H9 (cell line): ENCODE data around the gene KIF26B. TPM values are rescaled to one million over a fixed set of nuclear protein-coding genes. Genes with fewer than 3 reads are reported as not detected.

Experiments
- DNase-seq: peaks from one replicate; pipeline ENCODE4 v3.0.0-alpha.2; 2017
- H2AFZ ChIP-seq: one replicate; pipeline ENCODE4 v1.6.1; 2013; ENCODE audit warnings: mild to moderate bottlenecking, low read length, control low read depth, moderate library complexity
- H2AK5ac ChIP-seq: 2 replicates; pipeline ENCODE4 v1.6.1; 2013; ENCODE audit warnings: low read length, control low read depth, mixed read lengths; ENCODE audit not compliant: insufficient read length
- H2BK120ac ChIP-seq: one replicate; pipeline ENCODE4 v1.6.1; 2013; ENCODE audit warnings: low read depth, mild to moderate bottlenecking, low read length, control low read depth, inconsistent platforms; ENCODE audit not compliant: poor library complexity, severe bottlenecking
- H2BK12ac ChIP-seq: 2 replicates; pipeline ENCODE4 v1.6.1; 2013; ENCODE audit warnings: low read length, control low read depth, mixed read lengths, low read depth; ENCODE audit not compliant: insufficient read length
- H2BK15ac ChIP-seq: 2 replicates; pipeline ENCODE4 v1.6.1; 2013; ENCODE audit warnings: low read depth, low read length, control low read depth
- H2BK20ac ChIP-seq: one replicate; pipeline ENCODE4 v1.6.1; 2013; ENCODE audit warnings: low read depth, mild to moderate bottlenecking, low read length, control low read depth, inconsistent platforms; ENCODE audit not compliant: poor library complexity, severe bottlenecking
- H2BK5ac ChIP-seq: 2 replicates; pipeline ENCODE4 v1.6.1; 2013; ENCODE audit warnings: low read length, control low read depth, mixed read lengths; ENCODE audit not compliant: insufficient read length
- H3K14ac ChIP-seq: 2 replicates; pipeline ENCODE4 v1.6.1; 2013; ENCODE audit warnings: low read length, control low read depth; ENCODE audit not compliant: insufficient read depth
- H3K18ac ChIP-seq: 2 replicates; pipeline ENCODE4 v1.6.1; 2013; ENCODE audit warnings: low read depth, mild to moderate bottlenecking, mixed read lengths, low read length, control low read depth; ENCODE audit not compliant: insufficient read length
- H3K23ac ChIP-seq: 2 replicates; pipeline ENCODE4 v1.6.1; 2013; ENCODE audit warnings: low read length, control low read depth, mixed read lengths, low read depth; ENCODE audit not compliant: insufficient read length
- H3K23me2 ChIP-seq: 2 replicates; pipeline ENCODE4 v1.6.1; 2013; ENCODE audit warnings: low read depth, mild to moderate bottlenecking, mixed read lengths, low read length, control low read depth; ENCODE audit not compliant: insufficient read length, poor library complexity, severe bottlenecking
- H3K27ac ChIP-seq: 2 replicates; pipeline ENCODE4 v1.5.1; 2013; ENCODE audit warnings: low read length, control low read depth, mixed read lengths, low read depth; ENCODE audit not compliant: insufficient read length
- H3K27me3 ChIP-seq: 2 replicates; pipeline ENCODE4 v1.6.1; 2013; ENCODE audit warnings: low read length, control low read depth, inconsistent platforms; ENCODE audit not compliant: insufficient read depth
- H3K4ac ChIP-seq: 2 replicates; pipeline ENCODE4 v1.6.1; 2013; ENCODE audit warnings: low read depth, mild to moderate bottlenecking, control low read depth, inconsistent platforms, low read length, moderate library complexity
- H3K4me1 ChIP-seq: 2 replicates; pipeline ENCODE4 v1.6.1; 2013; ENCODE audit warnings: low read length, control low read depth, inconsistent platforms; ENCODE audit not compliant: insufficient read depth
- H3K4me2 ChIP-seq: 2 replicates; pipeline ENCODE4 v1.6.1; 2013; ENCODE audit warnings: low read length, control low read depth, mixed read lengths; ENCODE audit not compliant: insufficient read length, insufficient read depth
- H3K56ac ChIP-seq: 2 replicates; pipeline ENCODE4 v1.6.1; 2013; ENCODE audit warnings: low read depth, mild to moderate bottlenecking, mixed read lengths, low read length, control low read depth; ENCODE audit not compliant: insufficient read length
- H3K79me1 ChIP-seq: 2 replicates; pipeline ENCODE4 v1.6.1; 2013; ENCODE audit warnings: low read depth, mild to moderate bottlenecking, moderate library complexity, low read length, control low read depth, inconsistent platforms; ENCODE audit not compliant: insufficient read depth, poor library complexity, severe bottlenecking
- H3K79me2 ChIP-seq: 2 replicates; pipeline ENCODE4 v1.6.1; 2013; ENCODE audit warnings: low read length, control low read depth, inconsistent platforms; ENCODE audit not compliant: insufficient read depth
- H3K9ac ChIP-seq: 2 replicates; pipeline ENCODE4 v1.6.1; 2013; ENCODE audit warnings: low read length, control low read depth, mixed read lengths; ENCODE audit not compliant: insufficient read length; ENCODE audit errors: extremely low read depth
- H3K9me3 ChIP-seq: one replicate; pipeline ENCODE4 v1.6.1; 2013; ENCODE audit warnings: low read depth, low read length, inconsistent platforms; ENCODE audit not compliant: control insufficient read depth
- H3T11ph ChIP-seq: one replicate; pipeline ENCODE4 v1.6.1; 2013; ENCODE audit warnings: mild to moderate bottlenecking, low read length, control low read depth, inconsistent platforms
- H4K20me1 ChIP-seq: one replicate; pipeline ENCODE4 v1.6.1; 2013; ENCODE audit not compliant: control insufficient read depth, insufficient read length, insufficient read depth
- H4K5ac ChIP-seq: 2 replicates; pipeline ENCODE4 v1.6.1; 2013; ENCODE audit warnings: low read depth, mild to moderate bottlenecking, mixed read lengths, low read length, control low read depth; ENCODE audit not compliant: insufficient read length
- H4K8ac ChIP-seq: replicated peaks from 2 replicates; pipeline ENCODE4 v1.6.1; 2013; ENCODE audit warnings: low read length, control low read depth, mixed read lengths, low read depth; ENCODE audit not compliant: insufficient read length
- H4K91ac ChIP-seq: 2 replicates; pipeline ENCODE4 v1.6.1; 2013; ENCODE audit warnings: low read depth, mild to moderate bottlenecking, moderate library complexity, mixed read lengths, low read length, control low read depth; ENCODE audit not compliant: insufficient read length
- H3K27ac Mint-ChIP-seq, 3 experiments: 2 replicates in 2 of 3; 3 replicates in 1 of 3; pipeline ENCODE4 v1.8.0; 2020 to 2021; ENCODE audit warnings: mixed read lengths in 3 of 3, mild to moderate bottlenecking in 1 of 3, moderate library complexity in 1 of 3
- H3K27me3 Mint-ChIP-seq: 2 replicates; pipeline ENCODE4 v1.8.0; 2021; ENCODE audit warnings: low read depth, mild to moderate bottlenecking, moderate library complexity, mixed read lengths
- H3K36me3 Mint-ChIP-seq, 3 experiments: 2 replicates in 2 of 3; 3 replicates in 1 of 3; pipeline ENCODE4 v1.8.0; 2020 to 2021; ENCODE audit warnings: low read depth in 3 of 3, mixed read lengths in 3 of 3; ENCODE audit not compliant: insufficient read depth in 1 of 3
- H3K4me1 Mint-ChIP-seq, 2 experiments: 2 replicates each; pipeline ENCODE4 v1.8.0; 2020; ENCODE audit warnings: mixed read lengths in 2 of 2
- H3K4me3 Mint-ChIP-seq, 2 experiments: 2 replicates in 1 of 2; 3 replicates in 1 of 2; pipeline ENCODE4 v1.8.0; 2020 to 2021; ENCODE audit warnings: mild to moderate bottlenecking in 2 of 2, mixed read lengths in 2 of 2, moderate library complexity in 1 of 2
- H3K9me3 Mint-ChIP-seq, 2 experiments: 2 replicates in 1 of 2; 3 replicates in 1 of 2; pipeline ENCODE4 v1.8.0; 2020; ENCODE audit warnings: mild to moderate bottlenecking in 2 of 2, mixed read lengths in 2 of 2, moderate library complexity in 1 of 2
- WGBS: extraction: QIAGEN DNeasy Blood & Tissue Kit; methylation state at CpG from one replicate; pipeline ENCODE4 v1.1.7; 2013; ENCODE audit warnings: missing lambda C conversion rate, low lambda C conversion rate, mixed read lengths; ENCODE audit not compliant: insufficient read length; ENCODE audit errors: extremely low coverage; 5-methylcytosine and 5-hydroxymethylcytosine counted together
- total RNA-seq: library from RNA; stranded (reverse); gene quantifications from 2 replicates; pipeline ENCODE4 v1.2.1, GENCODE V29; 2021
- TF ChIP-seq, protein P1 (sequence below): fragments of 200-600 bp; sonication (generic); conservative IDR thresholded peaks from 3 replicates; pipeline ENCODE4 v1.8.0; 2021; ENCODE audit warnings: antibody characterized with exemption, mild to moderate bottlenecking

Gene KIF26B
- total RNA-seq, 1 experiment from 2014 or later = 0.13 TPM

DNA sequence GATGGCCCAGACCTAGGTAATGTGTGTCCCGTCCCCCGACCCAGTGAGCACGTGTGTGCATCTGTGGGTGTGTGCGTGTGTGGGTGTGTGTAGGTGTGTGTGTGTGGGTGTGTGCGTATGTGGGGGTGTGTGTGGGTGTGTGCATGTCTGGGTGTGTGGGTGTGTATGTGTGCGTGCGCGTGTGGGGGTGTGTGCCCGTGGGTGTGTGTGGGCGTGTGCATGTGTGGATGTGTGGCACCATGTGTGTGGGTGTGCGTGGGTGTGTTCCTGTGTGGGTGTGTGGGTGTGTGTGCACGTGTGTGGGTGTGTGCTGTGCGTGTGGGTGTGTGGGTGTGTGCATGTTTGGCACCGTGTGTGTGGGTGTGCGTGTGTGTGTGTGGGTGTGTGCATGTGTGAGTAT, 309.5 kb downstream of the KIF26B start:
- Mint-ChIP-seq H3K27ac (no peak overlapping the region), H3K9me3 (no peaks in the 10 kb centered on the region; a peak in 1 of 5 replicates), H3K36me3 (peaks cover 0 to 5% (median 0%) of the 10 kb centered on the region in 3 experiments; a peak in 2 of 7 replicates), H3K4me1 (peaks cover 5 to 12% of the 10 kb centered on the region in 2 experiments; a peak in 3 of 4 replicates), H3K4me3 (no peak overlapping the region; a peak in 1 of 5 replicates), H3K27me3 (peaks cover 3% of the 10 kb centered on the region; the same call in 1 of the 2 replicates)
- no peaks in the 10 kb centered on the region for H3K79me1 ChIP-seq
- H4K20me1 ChIP-seq = no peaks in the 10 kb centered on the region
- H3K27me3 ChIP-seq = no peaks in the 10 kb centered on the region
- no CpG with 5 or more reads among the region's 15 CpGs for WGBS
- TF ChIP-seq, protein P1, sequence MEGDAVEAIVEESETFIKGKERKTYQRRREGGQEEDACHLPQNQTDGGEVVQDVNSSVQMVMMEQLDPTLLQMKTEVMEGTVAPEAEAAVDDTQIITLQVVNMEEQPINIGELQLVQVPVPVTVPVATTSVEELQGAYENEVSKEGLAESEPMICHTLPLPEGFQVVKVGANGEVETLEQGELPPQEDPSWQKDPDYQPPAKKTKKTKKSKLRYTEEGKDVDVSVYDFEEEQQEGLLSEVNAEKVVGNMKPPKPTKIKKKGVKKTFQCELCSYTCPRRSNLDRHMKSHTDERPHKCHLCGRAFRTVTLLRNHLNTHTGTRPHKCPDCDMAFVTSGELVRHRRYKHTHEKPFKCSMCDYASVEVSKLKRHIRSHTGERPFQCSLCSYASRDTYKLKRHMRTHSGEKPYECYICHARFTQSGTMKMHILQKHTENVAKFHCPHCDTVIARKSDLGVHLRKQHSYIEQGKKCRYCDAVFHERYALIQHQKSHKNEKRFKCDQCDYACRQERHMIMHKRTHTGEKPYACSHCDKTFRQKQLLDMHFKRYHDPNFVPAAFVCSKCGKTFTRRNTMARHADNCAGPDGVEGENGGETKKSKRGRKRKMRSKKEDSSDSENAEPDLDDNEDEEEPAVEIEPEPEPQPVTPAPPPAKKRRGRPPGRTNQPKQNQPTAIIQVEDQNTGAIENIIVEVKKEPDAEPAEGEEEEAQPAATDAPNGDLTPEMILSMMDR = no peak
- H3K23me2 ChIP-seq = no peaks in the 10 kb centered on the region
- no peak overlapping the region for H4K5ac ChIP-seq
- H2BK20ac ChIP-seq = no peak overlapping the region
- no peak overlapping the region for H3K56ac ChIP-seq
- H3K79me2 ChIP-seq = no peaks in the 10 kb centered on the region
- no peak overlapping the region for H2BK5ac ChIP-seq
- H3K14ac ChIP-seq = no peak overlapping the region
- no peak overlapping the region for H3K9ac ChIP-seq
- no peak overlapping the region for H3K18ac ChIP-seq
- no peaks in the 10 kb centered on the region for H3K9me3 ChIP-seq
- no peaks in the 10 kb centered on the region for H3K4me1 ChIP-seq
- H3K27ac ChIP-seq = no peak overlapping the region
- H2BK15ac ChIP-seq = no peak overlapping the region
- H2AK5ac ChIP-seq = no peak overlapping the region
- H4K8ac ChIP-seq = no peak overlapping the region
- DNase-seq = no peak
- H3K4me2 ChIP-seq = no peak overlapping the region
- no peak overlapping the region for H2AFZ ChIP-seq
- no peak overlapping the region for H4K91ac ChIP-seq
- H3K4ac ChIP-seq = no peak overlapping the region
- H3K23ac ChIP-seq = no peak overlapping the region
- H3T11ph ChIP-seq = no peak overlapping the region
- no peak overlapping the region for H2BK12ac ChIP-seq
- no peak overlapping the region for H2BK120ac ChIP-seq
